IMR-90 (cell line): ENCODE measurements around the gene C17orf50.

ENCODE experiments used
- CTCF ChIP-seq: conservative IDR thresholded peaks from 2 replicates; pipeline ENCODE4 v1.5.1; 2012; ENCODE audit warnings: mild to moderate bottlenecking, low read depth, low read length, improper control_type of control experiment
- NFE2L2 ChIP-seq: fragments of 150-350 bp; IDR thresholded peaks from 2 replicates; pipeline ENCODE4 v1.6.1; 2016; ENCODE audit warnings: low read depth, mild to moderate bottlenecking, low read length

DNA sequence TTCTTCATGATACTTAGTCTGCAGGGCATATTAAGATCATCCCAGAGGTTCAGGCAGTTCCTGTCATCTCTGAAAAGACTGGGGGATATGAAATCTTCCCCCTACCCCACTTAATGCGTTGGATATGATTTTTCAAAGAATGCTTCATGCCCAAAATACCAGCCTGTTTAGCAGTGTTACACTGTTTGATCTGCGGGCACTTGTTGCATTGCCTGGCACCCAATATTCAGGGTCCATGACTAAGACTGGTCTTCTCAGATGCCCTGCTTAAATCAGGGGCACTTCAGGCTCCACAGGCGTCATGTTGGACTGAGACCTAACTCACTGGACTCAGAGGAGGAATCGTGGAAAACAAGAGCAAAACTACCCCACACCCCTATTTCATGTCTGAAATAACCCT is 35.6 kb upstream of the C17orf50 start:
- no peak for TF ChIP-seq NFE2L2
- no peak for TF ChIP-seq CTCF
